PC-9 (cell line): ENCODE measurements around the gene LRIG1. TPM values are rescaled to one million over a fixed set of nuclear protein-coding genes. Genes with fewer than 3 reads are reported as not detected.

Experiments
- BruUV-seq: library from RNA; stranded (reverse); fragments of 400-500 nt; replicated peaks from 2 replicates; lab custom pipeline; 2021; lab: Mats Ljungman, UMichigan
- CTCF ChIA-PET: fragments of 300-600 bp; sonication (Branson Sonifier 250); formaldehyde crosslinking; loops from one replicate; lab custom pipeline; 2022; ENCODE audit warnings: antibody characterized with exemption; lab: Charles Lee
- POLR2A ChIA-PET: fragments of 300-600 bp; sonication (Branson Sonifier 250); formaldehyde crosslinking; loops from one replicate; lab custom pipeline; 2022; ENCODE audit warnings: antibody characterized with exemption; ENCODE audit not compliant: unreplicated experiment; lab: Charles Lee
- DNase-seq, 2 experiments: peaks; one replicate each; pipeline versions ENCODE4 v3.0.0 to v3.0.0-alpha.2; 2015 to 2022; ENCODE audit warnings: mixed read lengths in 1 of 2
- H2AFZ ChIP-seq: fragments of 200-600 bp; sonication (generic); 2 replicates; pipeline ENCODE4 v1.8.1; 2017; ENCODE audit warnings: antibody characterized with exemption
- H3F3A ChIP-seq: fragments of 200-600 bp; sonication (generic); 2 replicates; pipeline ENCODE4 v1.8.1; 2017; ENCODE audit warnings: antibody characterized with exemption, mild to moderate bottlenecking, low read depth; ENCODE audit not compliant: insufficient read depth
- H3K27ac ChIP-seq: fragments of 200-600 bp; sonication (generic); 2 replicates; pipeline ENCODE4 v1.6.1; 2016; ENCODE audit warnings: mixed run types
- H3K27me3 ChIP-seq: fragments of 200-600 bp; sonication (generic); 2 replicates; pipeline ENCODE4 v1.6.1; 2016; ENCODE audit warnings: low read depth, mixed run types; ENCODE audit not compliant: insufficient read depth
- H3K36me3 ChIP-seq: fragments of 200-600 bp; sonication (generic); 2 replicates; pipeline ENCODE4 v1.6.1; 2016; ENCODE audit warnings: low read depth, mixed run types
- H3K4me1 ChIP-seq: fragments of 200-600 bp; sonication (generic); replicated peaks from 2 replicates; pipeline ENCODE4 v1.6.1; 2016; ENCODE audit warnings: mixed run types; ENCODE audit not compliant: insufficient read depth
- H3K4me2 ChIP-seq: fragments of 200-600 bp; sonication (generic); 2 replicates; pipeline ENCODE4 v1.6.1; 2017; ENCODE audit warnings: mixed run types
- H3K4me3 ChIP-seq: fragments of 200-600 bp; sonication (generic); 2 replicates; pipeline ENCODE4 v1.6.1; 2016; ENCODE audit warnings: mixed run types
- H3K79me2 ChIP-seq: fragments of 200-600 bp; sonication (generic); 2 replicates; pipeline ENCODE4 v1.6.1; 2017; ENCODE audit warnings: low read depth, mixed run types
- H3K9me2 ChIP-seq: fragments of 200-600 bp; sonication (generic); 2 replicates; pipeline ENCODE4 v1.8.1; 2017; ENCODE audit warnings: mild to moderate bottlenecking; ENCODE audit not compliant: insufficient read depth
- H3K9me3 ChIP-seq: fragments of 200-600 bp; sonication (generic); 2 replicates; pipeline ENCODE4 v1.8.1; 2016; ENCODE audit warnings: low read depth; ENCODE audit not compliant: insufficient read depth
- H4K20me1 ChIP-seq: fragments of 200-600 bp; sonication (generic); 2 replicates; pipeline ENCODE4 v1.8.1; 2017; ENCODE audit not compliant: insufficient read depth
- CTCF ChIP-seq: fragments of 200-600 bp; sonication (generic); conservative IDR thresholded peaks from 2 replicates; pipeline ENCODE4 v1.6.1; 2017; ENCODE audit warnings: mixed run types, antibody characterized with exemption, mild to moderate bottlenecking, moderate library complexity
- EZH2 ChIP-seq: fragments of 200-600 bp; sonication (generic); IDR thresholded peaks from 2 replicates; pipeline ENCODE4 v1.8.0; 2017; ENCODE audit warnings: antibody characterized with exemption, low read depth
- intact Hi-C: fragments of 100-400 bp; cut with micrococcal nuclease; formaldehyde crosslinking; loops from one replicate; pipeline ENCODE4 v1.10.0; 2022; ENCODE audit not compliant: unreplicated experiment
- total RNA-seq: library from RNA; stranded (reverse); gene quantifications from 2 replicates; pipeline ENCODE4 v1.2.3, GENCODE V29; 2021

Gene LRIG1
- total RNA-seq, 1 experiment from 2014 or later = not detected

- TF ChIP-seq CTCF (no peak), EZH2 (no peak)
- H4K20me1 ChIP-seq = no peaks in the 10 kb centered on the region
- no peaks in the 10 kb centered on the region for H3K9me2 ChIP-seq
- H3K4me3 ChIP-seq = no peak overlapping the region
- H3F3A ChIP-seq = no peaks in the 10 kb centered on the region
- CTCF ChIA-PET = no interaction called here
- no peak overlapping the region for H2AFZ ChIP-seq
- intact Hi-C loops = no loop called here
- no peaks in the 10 kb centered on the region for H3K79me2 ChIP-seq
- no peak overlapping the region for H3K4me2 ChIP-seq
- H3K27me3 ChIP-seq = no peaks in the 10 kb centered on the region
- H3K36me3 ChIP-seq = no peaks in the 10 kb centered on the region
- no peak for DNase-seq
- H3K4me1 ChIP-seq = no peaks in the 10 kb centered on the region
- POLR2A ChIA-PET = no interaction called here
- no peaks in the 10 kb centered on the region for H3K9me3 ChIP-seq
- H3K27ac ChIP-seq = no peak overlapping the region
- no TSS peak for BruUV-seq
These were observed 106.6 kb downstream of the LRIG1 start for GRCh38 chr3:66394019-66394752.

GRCh38 chr3:66393333-66394005 lies 107.4 kb downstream of the LRIG1 start:
- Histone ChIP-seq H2AFZ (no peak overlapping the region), H3F3A (no peaks in the 10 kb centered on the region), H3K27ac (no peak overlapping the region), H3K4me3 (no peak overlapping the region), H3K9me3 (0 out of 2 replicates have a peak, but pooled peaks cover 3% of the 10 kb centered on the region), H3K4me1 (no peaks in the 10 kb centered on the region), H3K79me2 (no peaks in the 10 kb centered on the region), H3K4me2 (no peak overlapping the region), H3K27me3 (no peaks in the 10 kb centered on the region), H4K20me1 (no peaks in the 10 kb centered on the region), H3K36me3 (no peaks in the 10 kb centered on the region), H3K9me2 (no peaks in the 10 kb centered on the region)
- no peak for TF ChIP-seq EZH2
- TF ChIP-seq CTCF = no peak
- CTCF ChIA-PET = no interaction called here
- no peak for DNase-seq
- no TSS peak for BruUV-seq
- POLR2A ChIA-PET = no interaction called here
- intact Hi-C loops = no loop called here

- Histone ChIP-seq H3K79me2 (no peaks in the 10 kb centered on the region), H3K4me1 (no peaks in the 10 kb centered on the region), H4K20me1 (no peaks in the 10 kb centered on the region), H3K4me3 (no peak overlapping the region), H3K27me3 (no peaks in the 10 kb centered on the region), H3K9me2 (no peaks in the 10 kb centered on the region), H3K36me3 (no peaks in the 10 kb centered on the region), H2AFZ (no peak overlapping the region), H3K4me2 (no peak overlapping the region), H3K27ac (no peak overlapping the region), H3F3A (no peaks in the 10 kb centered on the region), H3K9me3 (0 out of 2 replicates have a peak, but pooled peaks cover 3% of the 10 kb centered on the region)
- POLR2A ChIA-PET = no interaction called here
- TF ChIP-seq CTCF (no peak), EZH2 (no peak)
- no TSS peak for BruUV-seq
- DNase-seq = no peak
- intact Hi-C loops = no loop called here
- CTCF ChIA-PET = no interaction called here
These were observed 107.9 kb downstream of the LRIG1 start for GRCh38 chr3:66392966-66393332.
